Epithelial cell of proximal tubule (primary cell): ENCODE data around the gene BRSK1. TPM values are rescaled to one million over a fixed set of nuclear protein-coding genes. Genes with fewer than 3 reads are reported as not detected.

Experiments used
- DNase-seq: peaks from one replicate; pipeline ENCODE4 v3.0.0-alpha.2; 2011; ENCODE audit warnings: low read depth
- H3K4me3 ChIP-seq: 2 replicates; pipeline ENCODE4 v1.5.1; 2011; ENCODE audit warnings: low read depth, mild to moderate bottlenecking, low read length
- CTCF ChIP-seq: conservative IDR thresholded peaks from 2 replicates; pipeline ENCODE4 v1.5.1; 2012; ENCODE audit warnings: low read depth, mild to moderate bottlenecking, low read length
- total RNA-seq: library from RNA; depleted of rRNA; stranded (reverse); fragments of >200 nt; gene quantifications from 2 replicates; pipeline ENCODE4 v1.2.3, GENCODE V29; 2015

The BRSK1 gene
- total RNA-seq, 1 donor from 2014 or later = 16.1 TPM

GRCh38 chr19:55242517-55242916, 41.3 kb upstream of the BRSK1 start:
- no peak for TF ChIP-seq CTCF
- no peak for DNase-seq
- no peak overlapping the region for H3K4me3 ChIP-seq

- H3K4me3 ChIP-seq = no peak overlapping the region
- DNase-seq = no peak
- TF ChIP-seq CTCF = no peak
Observed at GRCh38 chr19:55244004-55244680, 39.7 kb upstream of the BRSK1 start.

GRCh38 chr19:55245236-55245904, 38.4 kb upstream of the BRSK1 start:
- H3K4me3 ChIP-seq = no peak overlapping the region

GRCh38 chr19:55246462-55247451, 37.0 kb upstream of the BRSK1 start:
- no peak for DNase-seq
- H3K4me3 ChIP-seq = no peak overlapping the region
- no peak for TF ChIP-seq CTCF

More at GRCh38 chr19:55245236-55245904, 38.4 kb upstream of the BRSK1 start:
- no peak for DNase-seq
- TF ChIP-seq CTCF = no peak

- DNase-seq = no peak
- H3K4me3 ChIP-seq = no peak overlapping the region
- no peak for TF ChIP-seq CTCF
Observed at GRCh38 chr19:55247621-55248099, 36.1 kb upstream of the BRSK1 start.

GRCh38 chr19:55248166-55248675, 35.6 kb upstream of the BRSK1 start:
- TF ChIP-seq CTCF = no peak
- no peak for DNase-seq

More at GRCh38 chr19:55248166-55248675, 35.6 kb upstream of the BRSK1 start:
- no peak overlapping the region for H3K4me3 ChIP-seq
